RPMI7951 (cell line): ENCODE results near the gene DBH. TPM values are rescaled to one million over a fixed set of nuclear protein-coding genes. Genes with fewer than 3 reads are reported as not detected.
"Not testable (repeated sequence)": the region's sequence is repeated elsewhere in the genome, so short reads cannot be mapped to it uniquely, and the experiment has no call there.

Source experiments
- DNase-seq: peaks from one replicate; pipeline ENCODE4 v3.0.0-alpha.2; 2012; ENCODE audit warnings: low read depth
- total RNA-seq: library from RNA; depleted of rRNA; stranded (reverse); fragments of >200 nt; shearing (Covaris generic); gene quantifications from 2 replicates; pipeline ENCODE4 v1.2.3, GENCODE V29; 2014

The DBH gene
- total RNA-seq, 1 experiment from 2014 or later = not detected

DNA sequence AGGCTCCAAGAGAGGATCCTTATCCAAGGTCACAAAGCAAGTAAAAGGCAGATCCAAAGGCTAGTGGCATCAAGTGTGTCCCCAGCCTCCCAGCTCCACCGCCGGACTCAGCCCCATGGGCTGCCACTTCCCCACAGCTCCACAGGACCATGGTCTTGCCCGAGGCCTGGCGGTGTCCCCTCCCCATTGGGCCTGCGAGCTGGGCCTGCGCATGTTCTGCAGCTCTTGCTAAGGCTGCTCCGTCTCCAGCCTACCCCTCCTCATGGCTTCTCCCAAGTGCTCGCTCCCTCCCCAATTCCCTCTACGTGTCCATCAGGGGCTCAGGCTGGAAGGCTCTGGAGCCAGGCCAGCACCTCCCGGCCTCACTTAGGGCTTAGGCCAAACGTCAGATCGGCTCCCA is 29.4 kb downstream of the DBH start:
- no peak for DNase-seq

DNA sequence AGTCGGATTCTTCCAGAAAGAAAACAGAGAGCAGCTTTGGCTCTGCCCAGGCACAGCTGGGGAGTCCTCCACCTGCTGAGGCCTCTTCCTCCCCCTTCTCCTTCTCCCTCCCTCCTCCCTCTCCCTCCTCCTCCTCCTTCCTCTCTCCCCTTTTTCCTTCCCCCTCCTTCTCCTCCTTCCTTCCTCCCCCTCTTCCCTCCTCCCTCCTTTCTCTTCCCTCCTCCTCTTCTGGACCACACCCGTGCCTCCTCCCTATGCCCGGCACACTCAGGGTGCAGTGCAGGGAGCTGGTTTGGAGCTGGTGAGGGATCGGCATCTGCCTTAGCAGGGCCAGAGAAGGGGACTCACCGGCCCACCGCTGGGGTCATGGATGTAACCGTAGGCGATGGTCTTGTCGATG is 30.2 kb downstream of the DBH start:
- no peak for DNase-seq

DNA sequence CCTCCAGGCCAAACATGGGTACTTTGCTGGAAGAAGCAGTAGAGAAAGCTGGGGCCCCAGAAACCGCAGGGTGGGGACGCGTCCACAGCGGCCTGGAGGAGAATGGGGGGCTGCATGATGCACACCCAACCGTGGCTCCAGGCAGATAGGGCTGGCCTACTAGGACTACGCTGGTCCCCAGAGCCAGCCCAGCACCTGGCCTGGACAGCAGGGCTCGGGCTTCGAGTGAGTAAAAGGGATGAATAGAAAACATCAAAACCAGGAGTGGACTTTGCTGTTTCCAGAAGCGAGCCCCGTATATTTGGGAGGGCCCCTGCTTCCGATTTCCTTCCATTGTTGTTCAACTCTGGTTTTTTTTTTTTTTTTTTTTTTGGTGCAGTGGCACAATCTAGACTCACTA is 30.7 kb downstream of the DBH start:
- no peak for DNase-seq

DNA sequence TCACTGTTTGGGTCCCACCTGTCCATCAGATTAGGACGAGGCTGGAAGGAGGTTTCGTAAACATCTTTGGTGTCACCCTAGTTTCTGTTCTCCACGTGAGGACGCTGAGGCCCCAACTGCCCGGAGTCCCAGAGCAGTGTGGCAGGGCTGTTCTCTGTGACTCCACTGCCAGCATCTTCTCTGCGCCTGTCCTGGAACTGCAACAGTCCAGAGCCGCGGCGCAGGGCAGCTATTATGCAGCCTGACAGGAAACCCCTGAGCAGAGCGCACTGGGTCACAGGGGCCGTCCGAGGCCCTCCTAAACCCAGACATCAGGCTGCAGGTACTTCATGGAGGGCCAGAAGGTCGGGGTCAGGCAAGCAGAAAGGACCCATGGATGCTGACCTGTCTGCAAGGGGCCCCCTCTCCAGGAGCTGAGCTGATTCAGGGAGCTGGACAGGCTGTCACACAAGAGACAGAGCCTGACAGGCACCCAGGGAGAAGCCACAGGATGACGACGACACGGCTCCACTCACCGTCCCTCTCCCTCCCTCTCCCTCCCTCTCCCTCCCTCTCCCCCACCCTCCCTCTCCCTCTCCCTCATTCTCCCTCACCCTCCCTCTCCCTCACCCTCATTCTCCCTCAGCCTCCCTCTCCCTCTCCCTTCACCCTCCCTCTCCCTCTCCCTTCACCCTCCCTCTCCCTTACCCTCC is 31.7 kb downstream of the DBH start:
- DNase-seq = no peak

- no peak for DNase-seq
Measured at GRCh38 chr9:133669182-133669801, 33.1 kb downstream of the DBH start.

GRCh38 chr9:133670466-133670865 is 34.3 kb downstream of the DBH start:
- no peak for DNase-seq

GRCh38 chr9:133671371-133671770 is 35.2 kb downstream of the DBH start:
- no peak for DNase-seq

- DNase-seq = no peak
Measured at GRCh38 chr9:133672503-133673257, 36.5 kb downstream of the DBH start.

DNA sequence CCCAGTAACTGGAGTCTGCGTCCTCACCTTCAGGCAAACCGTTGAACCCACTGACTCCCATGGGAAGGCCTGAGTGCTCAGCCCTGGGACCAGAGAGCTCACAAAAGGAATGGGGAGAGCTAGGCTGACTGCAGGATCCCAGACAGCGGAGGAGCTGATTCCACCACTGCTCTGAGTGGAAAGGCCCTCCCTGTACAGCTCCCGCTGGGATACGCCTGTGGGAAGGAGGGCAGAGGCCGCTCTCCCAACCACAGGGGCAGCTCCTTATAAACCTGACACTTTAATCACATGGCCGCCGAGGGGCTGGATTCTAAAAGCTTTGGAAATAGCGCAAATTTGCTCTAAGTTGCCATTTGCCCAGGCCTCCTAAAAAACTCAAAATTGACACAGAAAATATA is 37.1 kb downstream of the DBH start:
- DNase-seq = no peak

DNA sequence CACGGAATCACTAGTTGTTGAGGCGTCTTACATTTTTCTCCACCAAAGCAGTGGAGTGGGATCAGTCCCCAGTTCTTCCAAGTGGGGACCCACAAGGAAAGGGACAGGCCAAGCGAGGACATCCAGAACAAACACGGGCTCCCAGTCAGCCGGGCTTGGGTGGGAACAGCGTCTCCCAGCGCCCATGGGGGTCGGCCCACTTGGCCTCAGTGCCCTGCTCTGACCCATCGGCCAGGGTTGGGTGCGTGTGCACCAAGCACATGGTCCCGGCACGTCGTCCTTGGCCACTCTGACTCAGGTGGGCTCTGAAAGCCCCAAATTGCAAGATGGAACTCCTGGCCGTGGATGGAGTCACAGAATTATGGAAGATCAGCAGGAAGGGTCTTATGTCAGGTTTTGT is 37.9 kb downstream of the DBH start:
- DNase-seq = no peak

- DNase-seq = not testable (repeated sequence)
Measured at GRCh38 chr9:133675796-133676195, 39.6 kb downstream of the DBH start.

DNA sequence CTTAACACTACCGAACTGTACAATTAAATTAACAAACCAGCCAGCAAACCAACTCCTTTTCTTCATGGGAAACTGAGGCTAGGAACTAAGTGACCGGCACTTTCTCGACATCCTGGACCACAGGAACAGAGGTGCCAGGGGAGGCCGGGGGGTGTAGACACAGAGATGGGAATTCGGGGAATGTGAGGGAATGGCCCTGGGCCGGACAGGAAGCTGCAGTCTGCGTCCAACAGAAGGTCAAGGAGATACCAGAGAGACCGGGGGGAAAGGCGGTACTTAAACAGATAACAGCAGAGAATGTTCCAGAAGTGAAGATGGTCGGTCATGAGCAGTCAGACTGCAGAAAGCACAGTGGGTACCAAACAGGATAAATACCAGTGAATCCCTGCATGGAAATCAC is 40.3 kb downstream of the DBH start:
- no peak for DNase-seq

- no peak for DNase-seq
Measured at GRCh38 chr9:133677126-133678010, 41.2 kb downstream of the DBH start.

GRCh38 chr9:133679056-133679455 is 42.9 kb downstream of the DBH start:
- no peak for DNase-seq

- DNase-seq = no peak
Measured at GRCh38 chr9:133679466-133680061, 43.4 kb downstream of the DBH start.

DNA sequence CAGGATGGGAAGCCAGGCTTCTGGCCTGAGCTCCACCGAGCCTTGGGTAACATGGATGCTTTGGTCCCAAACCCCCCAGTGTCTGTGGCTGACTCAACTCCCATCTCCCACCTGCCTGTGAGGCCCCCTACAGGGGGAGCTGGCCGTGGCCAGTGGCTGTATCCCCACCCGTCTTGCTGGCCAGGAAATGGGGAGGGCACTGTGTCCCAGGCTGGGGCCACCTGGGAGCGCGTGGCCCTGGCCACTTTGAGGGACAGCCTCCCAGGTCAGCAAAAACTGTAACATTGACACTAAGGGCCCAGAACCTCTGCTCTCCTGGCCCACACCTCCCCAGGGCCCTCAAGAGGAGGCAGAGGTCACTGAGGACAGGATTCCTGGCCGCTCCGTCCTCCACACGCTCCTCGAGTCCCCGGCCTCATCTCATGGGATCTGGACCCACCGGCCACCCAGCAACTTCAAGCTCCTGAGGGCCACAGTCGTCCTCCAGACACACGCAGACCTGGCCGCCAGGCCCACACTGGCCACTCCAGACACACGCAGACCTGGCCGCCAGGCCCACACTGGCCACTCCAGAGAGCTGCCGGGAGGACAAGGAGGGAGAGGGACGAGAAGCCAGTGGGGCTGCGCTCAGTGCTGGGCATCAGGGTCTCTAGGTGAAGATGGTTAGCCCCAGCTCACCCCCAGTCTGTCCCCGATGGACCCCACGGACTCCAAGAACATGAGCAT is 44.2 kb downstream of the DBH start:
- no peak for DNase-seq

- DNase-seq = no peak
Measured at GRCh38 chr9:133680976-133681657, 45.0 kb downstream of the DBH start.

DNA sequence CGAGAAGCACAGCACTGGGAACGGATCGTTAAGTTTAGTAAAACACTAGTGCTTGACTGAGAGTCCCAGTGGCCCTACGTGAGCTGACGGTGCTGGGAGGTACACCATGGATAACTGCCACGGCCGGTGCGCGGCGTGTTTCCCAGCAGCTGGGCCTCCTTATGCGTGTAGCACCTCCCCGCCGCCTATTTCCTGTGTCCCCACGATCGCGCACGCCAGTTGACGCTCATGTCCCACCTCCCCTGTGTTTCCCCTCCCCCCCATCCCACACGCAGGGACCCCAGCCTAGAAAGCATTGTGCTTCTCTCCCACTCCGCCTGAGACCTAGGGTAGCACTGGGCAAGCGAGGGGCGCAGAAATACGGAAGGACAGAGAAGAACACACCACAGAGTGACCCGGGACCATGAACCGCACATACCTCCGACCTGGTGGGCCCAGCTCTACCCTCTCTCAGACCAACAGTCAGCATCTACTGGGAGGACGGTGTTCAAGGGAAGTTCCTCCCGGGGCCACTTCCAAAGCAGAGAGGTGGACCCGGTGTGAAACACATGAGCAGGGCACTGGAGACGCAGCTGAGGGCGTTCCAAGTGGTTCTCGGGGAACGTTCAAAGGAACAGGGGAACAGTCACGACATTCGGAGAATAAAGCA is 45.6 kb downstream of the DBH start:
- DNase-seq = no peak

GRCh38 chr9:133682818-133683585 is 46.8 kb downstream of the DBH start:
- no peak for DNase-seq
